Measurements from ENCODE around the gene CKM.

Gene CKM

GRCh38 chr19:45303269-45304060, 19.2 kb downstream of the CKM start:
- H3K27ac ChIP-seq (ENCODE audit: low read depth, low read length) = no peak overlapping the region
- no peak overlapping the region for H2AFZ ChIP-seq (ENCODE audit: low read length, unreplicated experiment)
- no peaks in the 10 kb centered on the region for H3K79me2 ChIP-seq (ENCODE audit: control insufficient read depth, insufficient read depth, low read length, unreplicated experiment)
- no peaks in the 10 kb centered on the region for H3K4me1 ChIP-seq (ENCODE audit: control insufficient read depth, insufficient read depth, low read length, unreplicated experiment)
- H3K4me3 ChIP-seq (ENCODE audit: low read depth, low read length) = no peak overlapping the region
- no peaks in the 10 kb centered on the region for H3K36me3 ChIP-seq (ENCODE audit: insufficient read depth, low read length)
- no peaks in the 10 kb centered on the region for H3K27me3 ChIP-seq (ENCODE audit: insufficient read depth, low read length)

DNA sequence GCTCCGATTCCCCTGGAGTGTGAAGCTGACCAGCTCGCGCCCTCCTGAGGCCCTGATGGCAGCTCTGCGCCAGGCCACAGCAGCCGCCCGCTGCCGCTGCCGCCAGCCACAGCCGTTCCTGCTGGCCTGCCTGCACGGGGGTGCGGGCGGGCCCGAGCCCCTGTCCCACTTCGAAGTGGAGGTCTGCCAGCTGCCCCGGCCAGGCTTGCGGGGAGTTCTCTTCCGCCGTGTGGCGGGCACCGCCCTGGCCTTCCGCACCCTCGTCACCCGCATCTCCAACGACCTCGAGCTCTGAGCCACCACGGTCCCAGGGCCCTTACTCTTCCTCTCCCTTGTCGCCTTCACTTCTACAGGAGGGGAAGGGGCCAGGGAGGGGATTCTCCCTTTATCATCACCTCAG, 20.3 kb downstream of the CKM start:
- no peak overlapping the region for H3K4me3 ChIP-seq (ENCODE audit: low read depth, low read length)
- no peaks in the 10 kb centered on the region for H3K36me3 ChIP-seq (ENCODE audit: insufficient read depth, low read length)
- no peaks in the 10 kb centered on the region for H3K4me1 ChIP-seq (ENCODE audit: control insufficient read depth, insufficient read depth, low read length, unreplicated experiment)
- no peak overlapping the region for H3K27ac ChIP-seq (ENCODE audit: low read depth, low read length)
- no peak overlapping the region for H2AFZ ChIP-seq (ENCODE audit: low read length, unreplicated experiment)
- H3K27me3 ChIP-seq (ENCODE audit: insufficient read depth, low read length) = no peaks in the 10 kb centered on the region
- no peaks in the 10 kb centered on the region for H3K79me2 ChIP-seq (ENCODE audit: control insufficient read depth, insufficient read depth, low read length, unreplicated experiment)

DNA sequence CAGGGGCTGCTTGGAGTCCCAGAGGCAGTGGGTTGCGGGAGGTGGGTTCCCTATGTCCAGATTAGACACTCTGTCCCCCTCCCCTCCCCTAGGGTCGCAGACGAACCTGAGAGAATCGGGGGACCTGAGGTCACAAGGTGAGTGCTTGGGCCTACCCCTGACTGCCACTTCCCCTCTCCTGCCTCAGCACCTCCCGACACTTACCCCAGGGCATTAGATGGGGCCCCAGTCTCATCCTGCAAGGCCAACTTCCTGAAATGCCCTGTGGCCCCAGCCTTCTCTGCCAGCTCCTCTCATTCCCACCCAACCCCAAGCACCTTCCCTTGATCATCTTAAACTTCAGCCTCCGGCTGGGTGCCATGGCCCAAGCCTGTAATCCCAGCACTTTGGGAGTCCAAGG, 23.0 kb downstream of the CKM start:
- Histone ChIP-seq H3K27ac (ENCODE audit: low read depth, low read length) (no peak overlapping the region), H3K4me3 (ENCODE audit: low read depth, low read length) (no peak overlapping the region), H3K79me2 (ENCODE audit: control insufficient read depth, insufficient read depth, low read length, unreplicated experiment) (no peaks in the 10 kb centered on the region), H2AFZ (ENCODE audit: low read length, unreplicated experiment) (no peak overlapping the region), H3K27me3 (ENCODE audit: insufficient read depth, low read length) (no peaks in the 10 kb centered on the region), H3K4me1 (ENCODE audit: control insufficient read depth, insufficient read depth, low read length, unreplicated experiment) (no peaks in the 10 kb centered on the region), H3K36me3 (ENCODE audit: insufficient read depth, low read length) (no peaks in the 10 kb centered on the region)

- Histone ChIP-seq H2AFZ (ENCODE audit: low read length, unreplicated experiment) (no peak overlapping the region), H3K79me2 (ENCODE audit: control insufficient read depth, insufficient read depth, low read length, unreplicated experiment) (no peaks in the 10 kb centered on the region), H3K4me1 (ENCODE audit: control insufficient read depth, insufficient read depth, low read length, unreplicated experiment) (no peaks in the 10 kb centered on the region), H3K27ac (ENCODE audit: low read depth, low read length) (no peak overlapping the region), H3K27me3 (ENCODE audit: insufficient read depth, low read length) (no peaks in the 10 kb centered on the region), H3K36me3 (ENCODE audit: insufficient read depth, low read length) (no peaks in the 10 kb centered on the region), H3K4me3 (ENCODE audit: low read depth, low read length) (no peak overlapping the region)
These were observed 24.4 kb downstream of the CKM start for GRCh38 chr19:45298264-45298663.

GRCh38 chr19:45297674-45298073, 25.0 kb downstream of the CKM start:
- Histone ChIP-seq H3K4me1 (ENCODE audit: control insufficient read depth, insufficient read depth, low read length, unreplicated experiment) (no peaks in the 10 kb centered on the region), H3K27me3 (ENCODE audit: insufficient read depth, low read length) (no peaks in the 10 kb centered on the region), H2AFZ (ENCODE audit: low read length, unreplicated experiment) (no peak overlapping the region), H3K79me2 (ENCODE audit: control insufficient read depth, insufficient read depth, low read length, unreplicated experiment) (no peaks in the 10 kb centered on the region), H3K4me3 (ENCODE audit: low read depth, low read length) (no peak overlapping the region), H3K27ac (ENCODE audit: low read depth, low read length) (no peak overlapping the region), H3K36me3 (ENCODE audit: insufficient read depth, low read length) (no peaks in the 10 kb centered on the region)

GRCh38 chr19:45296355-45296754, 26.3 kb downstream of the CKM start:
- Histone ChIP-seq H3K4me3 (ENCODE audit: low read depth, low read length) (no peak overlapping the region), H3K36me3 (ENCODE audit: insufficient read depth, low read length) (no peaks in the 10 kb centered on the region), H3K27me3 (ENCODE audit: insufficient read depth, low read length) (no peaks in the 10 kb centered on the region), H3K27ac (ENCODE audit: low read depth, low read length) (no peak overlapping the region), H3K79me2 (ENCODE audit: control insufficient read depth, insufficient read depth, low read length, unreplicated experiment) (no peaks in the 10 kb centered on the region), H2AFZ (ENCODE audit: low read length, unreplicated experiment) (no peak overlapping the region), H3K4me1 (ENCODE audit: control insufficient read depth, insufficient read depth, low read length, unreplicated experiment) (no peaks in the 10 kb centered on the region)

GRCh38 chr19:45295873-45296272, 26.8 kb downstream of the CKM start:
- Histone ChIP-seq H3K36me3 (ENCODE audit: insufficient read depth, low read length) (0 out of 2 replicates have a peak, but pooled peaks cover 3% of the 10 kb centered on the region), H3K4me1 (ENCODE audit: control insufficient read depth, insufficient read depth, low read length, unreplicated experiment) (no peaks in the 10 kb centered on the region), H2AFZ (ENCODE audit: low read length, unreplicated experiment) (no peak overlapping the region), H3K27ac (ENCODE audit: low read depth, low read length) (no peak overlapping the region), H3K79me2 (ENCODE audit: control insufficient read depth, insufficient read depth, low read length, unreplicated experiment) (no peaks in the 10 kb centered on the region), H3K4me3 (ENCODE audit: low read depth, low read length) (no peak overlapping the region), H3K27me3 (ENCODE audit: insufficient read depth, low read length) (no peaks in the 10 kb centered on the region)

GRCh38 chr19:45294291-45295029, 28.2 kb downstream of the CKM start:
- H3K4me3 ChIP-seq (ENCODE audit: low read depth, low read length) = no peak overlapping the region
- H3K36me3 ChIP-seq (ENCODE audit: insufficient read depth, low read length) = 0 out of 2 replicates have a peak, but pooled peaks cover 5% of the 10 kb centered on the region
- no peaks in the 10 kb centered on the region for H3K4me1 ChIP-seq (ENCODE audit: control insufficient read depth, insufficient read depth, low read length, unreplicated experiment)
- H3K27me3 ChIP-seq (ENCODE audit: insufficient read depth, low read length) = no peaks in the 10 kb centered on the region
- H3K27ac ChIP-seq (ENCODE audit: low read depth, low read length) = no peak overlapping the region
- no peak overlapping the region for H2AFZ ChIP-seq (ENCODE audit: low read length, unreplicated experiment)
- no peaks in the 10 kb centered on the region for H3K79me2 ChIP-seq (ENCODE audit: control insufficient read depth, insufficient read depth, low read length, unreplicated experiment)

DNA sequence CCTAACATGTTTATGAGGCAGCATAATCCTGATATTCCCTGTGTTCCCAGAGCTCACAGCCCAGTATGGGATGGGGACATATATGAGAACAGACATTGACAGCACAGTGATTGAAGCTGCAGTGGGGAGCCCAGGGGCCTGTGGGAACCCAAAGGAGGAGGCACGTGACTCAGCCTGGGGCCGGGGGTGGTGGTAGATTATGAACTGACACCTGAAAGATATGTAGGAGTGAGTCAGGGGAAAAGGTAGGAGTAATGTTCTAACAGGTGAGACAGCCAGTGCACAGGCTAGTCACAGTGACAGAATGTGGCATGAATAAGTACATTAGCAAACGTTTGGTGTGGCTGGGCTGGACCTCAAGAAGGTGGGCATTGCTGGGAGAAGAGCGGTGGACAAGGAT, 29.0 kb downstream of the CKM start:
- H3K36me3 ChIP-seq (ENCODE audit: insufficient read depth, low read length) = 0 out of 2 replicates have a peak, but pooled peaks cover 5% of the 10 kb centered on the region
- H3K4me1 ChIP-seq (ENCODE audit: control insufficient read depth, insufficient read depth, low read length, unreplicated experiment) = no peaks in the 10 kb centered on the region

DNA sequence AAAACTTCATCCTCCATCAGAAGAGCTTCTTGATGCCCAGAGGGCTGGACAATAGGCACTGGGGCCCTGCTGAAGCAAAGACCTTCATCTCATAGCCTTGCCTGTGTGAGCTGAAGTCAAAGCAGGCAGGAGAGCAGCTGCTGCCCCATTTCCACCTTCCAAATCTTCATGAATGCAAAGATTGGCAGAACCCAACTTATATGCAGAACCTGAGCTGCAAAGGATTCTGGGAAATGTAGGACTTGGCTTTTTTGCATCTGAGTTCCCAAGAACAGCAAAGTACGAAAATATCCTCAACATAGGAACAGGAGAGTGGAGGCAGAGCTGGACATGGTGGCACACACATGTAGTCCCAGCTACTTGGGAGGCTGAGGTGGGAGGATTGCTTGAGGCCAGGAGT, 30.8 kb downstream of the CKM start:
- Histone ChIP-seq H3K4me3 (ENCODE audit: low read depth, low read length) (no peak overlapping the region), H3K4me1 (ENCODE audit: control insufficient read depth, insufficient read depth, low read length, unreplicated experiment) (no peaks in the 10 kb centered on the region), H3K79me2 (ENCODE audit: control insufficient read depth, insufficient read depth, low read length, unreplicated experiment) (no peaks in the 10 kb centered on the region), H3K36me3 (ENCODE audit: insufficient read depth, low read length) (0 out of 2 replicates have a peak, but pooled peaks cover 5% of the 10 kb centered on the region), H3K27me3 (ENCODE audit: insufficient read depth, low read length) (no peaks in the 10 kb centered on the region), H3K27ac (ENCODE audit: low read depth, low read length) (no peak overlapping the region), H2AFZ (ENCODE audit: low read length, unreplicated experiment) (no peak overlapping the region)

More for the DNA sequence above, 29.0 kb downstream of the CKM start:
- Histone ChIP-seq H3K27ac (ENCODE audit: low read depth, low read length) (no peak overlapping the region), H2AFZ (ENCODE audit: low read length, unreplicated experiment) (no peak overlapping the region), H3K79me2 (ENCODE audit: control insufficient read depth, insufficient read depth, low read length, unreplicated experiment) (no peaks in the 10 kb centered on the region), H3K4me3 (ENCODE audit: low read depth, low read length) (no peak overlapping the region), H3K27me3 (ENCODE audit: insufficient read depth, low read length) (no peaks in the 10 kb centered on the region)

Data from ACC112 (cell line).